HTERT RPE-1 (cell line): ENCODE measurements around the gene SAFB2.

Experiments used
- in situ Hi-C: fragments of 300-500 bp; cut with MboI; formaldehyde crosslinking; loops from 4 replicates; pipeline ENCODE4 v1.14.3; 2020; ENCODE audit warnings: low sequenced_read_pairs

SAFB2 gene

DNA sequence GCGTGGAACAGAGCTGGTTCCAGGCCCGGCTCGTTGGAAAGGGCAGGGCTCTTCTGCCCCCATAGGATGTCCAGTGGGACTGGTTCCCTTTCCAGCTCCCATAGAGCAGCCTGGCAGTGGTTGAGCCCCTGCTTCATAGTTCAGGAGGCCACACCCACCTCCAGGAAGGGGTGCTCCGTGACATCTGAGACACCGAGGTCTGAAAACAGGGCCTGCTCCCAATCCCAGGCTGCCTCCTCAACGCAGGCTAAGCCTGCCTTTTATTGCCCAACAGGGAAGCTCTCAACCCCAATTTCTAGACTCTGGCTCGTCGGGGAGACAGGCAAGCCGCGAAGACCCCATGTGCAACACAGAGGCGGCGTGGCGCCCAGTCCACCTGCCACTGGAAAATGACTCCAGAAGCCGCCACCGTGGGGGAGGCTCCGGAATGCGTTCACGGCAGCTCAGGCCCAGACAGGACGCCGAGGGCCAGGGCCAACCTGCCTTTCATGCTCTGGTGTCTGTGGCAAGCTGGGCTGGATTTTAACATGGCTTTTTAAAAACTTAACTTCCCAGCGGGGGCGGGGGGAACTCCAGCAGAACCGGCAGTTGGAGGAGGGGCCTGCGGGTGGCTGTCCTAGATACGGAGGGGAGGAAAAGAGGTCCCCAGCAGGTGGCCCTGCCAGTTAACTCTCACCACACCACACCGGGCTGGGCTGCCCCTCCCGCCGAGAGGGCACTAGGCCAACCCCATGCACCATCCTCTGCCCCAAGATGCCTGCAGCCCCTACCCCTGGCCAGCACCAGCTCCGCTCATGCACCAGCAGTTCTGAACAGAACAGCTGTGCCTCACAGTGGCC is 36.9 kb downstream of the SAFB2 start:
- in situ Hi-C loops = no loop called here

DNA sequence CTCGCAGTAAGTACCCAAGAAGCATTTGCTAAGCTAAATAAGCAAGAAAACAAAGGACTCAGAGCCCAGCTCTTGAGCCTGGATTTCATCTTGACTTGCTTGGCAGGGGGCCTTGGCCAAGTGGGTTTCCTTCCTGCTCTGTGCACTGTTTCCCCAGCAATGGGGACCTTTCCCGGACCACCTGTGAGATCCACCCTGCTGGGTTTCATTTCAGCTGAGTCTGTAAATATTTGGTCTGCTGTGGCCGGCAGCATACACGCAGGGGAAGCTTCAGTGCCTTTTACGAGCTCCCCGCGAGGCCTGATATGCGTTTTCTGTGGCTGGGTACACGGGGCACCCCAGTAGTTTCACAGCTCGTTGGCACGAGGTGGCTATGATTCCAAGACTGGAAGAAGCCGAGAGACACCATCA is 42.4 kb downstream of the SAFB2 start:
- in situ Hi-C loops = no loop called here

DNA sequence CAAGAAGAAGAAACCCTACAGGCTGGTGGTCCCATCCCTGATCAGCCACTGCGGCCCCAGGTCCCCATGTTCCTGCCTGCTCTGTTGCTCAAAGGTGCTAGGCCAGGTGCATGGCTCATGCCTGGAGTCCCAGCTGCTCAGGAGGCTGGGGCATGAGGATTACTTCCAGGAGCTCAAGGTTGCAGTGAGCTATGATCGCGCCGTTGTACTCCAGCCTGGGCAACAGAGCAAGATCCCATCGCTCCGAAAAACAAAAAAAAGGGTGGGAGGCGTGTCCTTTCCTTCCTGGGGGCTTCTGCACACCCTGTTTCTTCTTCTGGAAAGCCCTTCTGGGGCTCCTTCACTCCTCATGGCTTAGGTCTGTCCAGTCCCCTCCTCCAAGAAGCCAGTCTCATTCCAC is 42.9 kb downstream of the SAFB2 start:
- in situ Hi-C loops = no loop called here

GRCh38 chr19:5579286-5579685 is 43.3 kb downstream of the SAFB2 start:
- in situ Hi-C loops = no loop called here

DNA sequence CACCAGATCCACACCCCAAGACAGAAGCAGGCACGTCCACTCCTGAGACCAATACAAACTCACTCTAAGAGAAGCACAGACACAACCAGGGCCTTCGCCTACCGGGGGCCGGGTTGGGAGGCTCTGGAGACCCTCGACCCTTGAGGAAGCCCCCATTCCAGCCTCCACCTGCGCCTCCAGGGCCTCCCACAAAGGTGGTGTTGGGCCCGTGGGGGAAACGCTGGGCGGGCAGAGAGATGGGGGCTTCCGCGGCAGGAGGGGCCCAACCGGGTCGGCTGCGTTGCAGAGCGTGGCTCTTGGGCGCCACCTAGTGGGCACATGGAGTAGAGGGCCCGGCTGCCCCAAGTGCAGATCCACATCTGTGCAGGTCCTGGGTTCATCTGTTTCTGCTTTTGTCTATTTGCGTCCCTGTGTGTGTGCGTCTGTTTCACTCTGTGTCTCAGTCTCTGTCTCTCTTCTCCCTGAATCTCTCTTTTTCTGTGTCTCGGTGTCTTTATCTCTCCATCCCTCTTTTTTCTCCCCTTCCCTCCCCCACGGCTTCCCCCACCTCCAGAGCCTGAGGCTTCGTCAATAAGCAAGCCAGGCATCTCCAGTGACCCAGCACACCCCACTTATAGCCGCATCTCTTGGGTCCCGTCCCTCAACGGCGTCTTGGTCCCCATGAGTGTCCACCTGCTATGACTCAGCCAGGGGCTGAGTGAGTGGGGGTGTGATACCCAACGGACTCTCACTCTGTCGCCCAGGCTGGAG is 44.3 kb downstream of the SAFB2 start:
- in situ Hi-C loops = no loop called here

- in situ Hi-C loops = no loop called here
Observed at GRCh38 chr19:5575590-5575989, 47.0 kb downstream of the SAFB2 start.

GRCh38 chr19:5572556-5573286 is 49.9 kb downstream of the SAFB2 start:
- in situ Hi-C loops = no loop called here

DNA sequence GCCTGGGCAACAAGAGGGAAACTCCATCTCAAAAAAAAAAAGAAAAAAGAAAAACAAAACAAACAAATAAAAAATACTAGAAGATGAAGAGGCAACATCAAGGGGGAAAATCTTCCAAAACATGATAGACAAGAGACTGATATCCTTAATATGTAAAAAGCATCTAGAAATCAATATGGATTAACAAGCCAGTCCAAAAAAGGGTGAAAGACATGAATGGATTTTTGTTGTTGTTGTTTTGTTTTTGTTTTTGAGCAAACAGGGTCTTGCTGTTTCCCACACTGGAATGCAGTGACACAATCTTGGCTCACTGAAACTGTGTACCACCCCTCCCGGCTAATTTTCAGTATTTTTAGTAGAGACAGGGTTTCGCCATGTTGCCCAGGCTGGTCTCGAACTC is 50.8 kb downstream of the SAFB2 start:
- in situ Hi-C loops = no loop called here

- in situ Hi-C loops = no loop called here
Observed at GRCh38 chr19:5567970-5568407, 54.6 kb downstream of the SAFB2 start.

DNA sequence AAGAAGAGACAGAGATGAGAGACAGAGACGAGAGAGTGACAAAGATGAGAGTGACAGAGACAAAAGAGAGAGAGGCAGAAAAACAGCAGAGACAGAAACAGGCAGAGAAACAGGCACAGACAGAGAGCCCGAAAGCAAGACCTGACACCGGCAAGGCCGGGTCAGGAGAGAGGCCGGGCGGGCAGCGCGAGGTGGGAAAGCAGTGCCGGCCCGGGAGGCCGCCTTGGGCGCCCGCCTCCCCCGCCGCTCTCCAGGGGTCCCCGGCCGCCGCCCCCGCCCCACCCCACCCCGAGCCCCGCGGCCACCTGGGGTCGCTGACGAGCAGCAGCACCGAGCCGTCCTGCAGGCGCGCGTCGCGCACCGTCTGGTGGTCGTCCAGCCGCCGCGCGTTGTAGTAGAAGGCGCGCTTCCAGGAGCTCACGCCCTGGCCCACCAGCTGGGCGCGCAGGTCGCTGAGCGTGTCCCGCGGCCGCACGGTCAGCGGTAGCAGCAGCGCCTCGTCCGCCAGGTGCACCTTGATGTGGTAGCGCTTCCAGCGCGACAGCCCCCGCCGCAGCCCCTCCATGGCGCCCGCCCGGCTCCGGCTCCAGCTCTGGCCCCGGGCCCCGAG is 55.1 kb downstream of the SAFB2 start, which contains the start of gene TINCR:
Gene TINCR (minus strand): TSS at position 594 of the 610 bp plus-strand sequence.
- in situ Hi-C loops = no loop called here

DNA sequence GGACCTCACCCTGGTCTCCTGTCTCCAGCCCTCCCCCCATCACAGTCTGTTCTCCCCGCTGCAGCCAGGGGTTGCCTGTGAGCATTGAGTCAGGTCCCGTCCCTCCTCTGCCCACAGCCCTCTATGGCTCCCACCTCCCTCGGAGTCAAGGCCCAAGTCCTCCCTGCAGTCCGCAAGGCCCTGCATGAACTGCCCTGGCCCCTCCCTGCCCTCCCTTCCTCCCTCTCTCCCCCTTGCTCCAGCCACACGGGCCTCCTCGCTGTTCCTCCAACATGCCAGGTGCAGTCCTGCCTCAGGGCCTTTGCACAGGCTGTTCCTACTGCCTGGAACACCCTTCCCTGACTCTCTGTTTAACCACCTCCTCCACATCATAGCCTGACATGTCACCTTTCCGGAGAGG is 57.6 kb downstream of the SAFB2 start:
- in situ Hi-C loops = no loop called here

GRCh38 chr19:5563935-5564612 is 58.5 kb downstream of the SAFB2 start:
- in situ Hi-C loops = no loop called here

GRCh38 chr19:5563008-5563431 is 59.6 kb downstream of the SAFB2 start:
- in situ Hi-C loops = no loop called here

DNA sequence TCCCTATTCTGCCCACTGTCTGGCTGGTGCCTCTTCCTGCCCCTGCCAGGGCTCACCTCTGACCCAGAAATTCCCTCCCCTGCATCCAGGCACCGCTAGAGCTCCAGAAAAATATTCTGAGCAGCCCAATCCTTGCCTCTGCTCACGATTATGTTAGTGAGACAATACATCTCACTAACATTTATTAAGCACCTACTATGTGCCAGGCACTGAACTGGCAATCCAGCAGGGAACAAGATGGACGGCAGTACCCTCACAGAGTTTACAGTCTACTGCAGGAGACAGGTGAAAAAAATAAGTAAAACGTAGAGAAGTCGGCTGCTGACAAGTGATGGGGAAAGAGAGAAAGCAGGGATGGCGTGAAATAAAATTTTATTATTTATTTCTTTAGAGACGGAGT is 60.3 kb downstream of the SAFB2 start:
- in situ Hi-C loops = no loop called here

GRCh38 chr19:5561559-5561958 is 61.0 kb downstream of the SAFB2 start:
- in situ Hi-C loops = no loop called here

DNA sequence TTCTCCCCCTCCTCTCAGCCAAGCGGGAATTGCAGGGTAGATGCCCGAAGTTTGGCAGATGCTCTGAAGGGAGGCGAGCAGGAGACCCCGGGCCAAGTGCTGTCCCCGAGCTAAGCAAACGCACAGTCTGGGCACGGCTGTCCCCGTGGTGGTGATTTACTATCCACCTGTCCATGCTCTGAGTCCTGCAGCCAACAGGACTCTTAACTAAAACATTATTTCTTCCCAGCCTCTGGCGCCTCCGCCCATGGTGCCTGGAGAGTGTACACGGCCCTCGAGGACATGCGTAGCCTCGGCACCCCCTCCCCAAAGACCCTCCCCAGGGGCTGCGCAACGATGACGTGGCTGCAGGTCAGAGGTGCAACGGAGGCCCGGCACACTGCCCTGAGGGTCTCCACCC is 62.4 kb downstream of the SAFB2 start:
- in situ Hi-C loops = no loop called here

- in situ Hi-C loops = no loop called here
Observed at GRCh38 chr19:5559804-5560133, 62.8 kb downstream of the SAFB2 start.

DNA sequence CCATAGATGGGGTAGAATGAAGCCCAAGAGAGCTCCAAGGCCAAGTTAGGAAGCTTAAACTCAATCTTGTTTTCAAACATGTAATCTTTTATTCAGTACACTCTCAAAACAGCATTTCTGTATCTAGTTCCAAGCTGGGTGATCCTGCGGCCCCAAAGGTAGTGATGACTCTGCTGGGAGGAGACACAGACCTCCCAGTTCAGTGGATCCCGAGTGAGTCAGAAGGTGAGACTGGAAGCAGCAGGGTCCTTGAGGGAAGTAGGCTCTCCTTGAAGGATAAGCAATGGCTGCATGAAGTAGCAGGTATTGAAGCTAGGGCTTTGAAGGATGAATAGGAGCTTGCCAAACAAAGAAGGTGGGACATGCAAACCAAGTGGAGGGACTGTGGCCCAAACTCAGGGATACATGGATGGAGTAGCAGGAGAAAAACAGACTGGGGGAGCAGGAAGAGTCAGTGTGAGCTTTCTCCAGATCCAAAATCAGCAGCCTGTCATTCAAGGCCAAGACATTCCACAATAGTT is 64.4 kb downstream of the SAFB2 start:
- in situ Hi-C loops = no loop called here

- in situ Hi-C loops = no loop called here
Observed at GRCh38 chr19:5557691-5558090, 64.9 kb downstream of the SAFB2 start.

DNA sequence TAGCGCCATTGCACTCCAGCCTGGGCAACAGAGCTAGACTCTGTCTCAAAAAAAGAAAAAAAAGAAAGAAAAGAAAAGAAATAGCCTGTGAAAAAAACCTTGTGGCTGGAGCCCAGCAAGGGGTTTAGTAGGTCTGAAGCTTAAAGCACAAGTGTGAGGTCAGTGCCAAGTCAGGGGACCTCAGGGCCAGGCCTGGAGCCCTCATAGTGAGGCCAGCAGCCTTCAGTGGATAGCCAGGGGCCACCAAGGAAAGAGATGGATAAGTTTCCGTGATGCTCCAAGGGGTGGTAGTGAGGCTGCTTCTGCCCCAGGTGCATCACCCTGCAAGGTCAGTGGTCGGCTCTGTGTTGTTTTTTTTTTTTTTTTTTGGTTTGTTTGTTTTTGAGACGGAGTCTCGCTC is 67.7 kb downstream of the SAFB2 start:
- in situ Hi-C loops = no loop called here
